ENCODE data around the gene BRPF1. TPM values are rescaled to one million over a fixed set of nuclear protein-coding genes. Genes with fewer than 3 reads are reported as not detected.

Gene BRPF1
- total RNA-seq, 1 donor from 2014 or later = 27.1 TPM

GRCh38 chr3:9727041-9727595 is 4.4 kb upstream of the BRPF1 start:
- Mint-ChIP-seq H3K27me3 (ENCODE audit: low read depth) (peaks cover 26% of the 10 kb centered on the region), H3K36me3 (no peaks in the 10 kb centered on the region), H3K9me3 (no peaks in the 10 kb centered on the region), H3K4me1 (peaks cover 11% of the 10 kb centered on the region), H3K4me3 (no peak overlapping the region), H3K27ac (no peak overlapping the region)
- no peak for DNase-seq (ENCODE audit: low spot score in 2 of 2, unreplicated experiment in 2 of 2)
- no peak for TF ChIP-seq CTCF (IDR thresholded peaks at IDR 0.05; ENCODE audit: unreplicated experiment)

GRCh38 chr3:9727743-9728142 is 3.8 kb upstream of the BRPF1 start:
- DNase-seq (ENCODE audit: low spot score in 2 of 2, unreplicated experiment in 2 of 2) = no peak
- no peak for TF ChIP-seq CTCF (IDR thresholded peaks at IDR 0.05; ENCODE audit: unreplicated experiment)
- Mint-ChIP-seq H3K27ac (no peak overlapping the region), H3K27me3 (ENCODE audit: low read depth) (peaks cover 21% of the 10 kb centered on the region), H3K36me3 (no peaks in the 10 kb centered on the region), H3K9me3 (no peaks in the 10 kb centered on the region), H3K4me3 (no peak overlapping the region), H3K4me1 (peaks cover 17% of the 10 kb centered on the region)

DNA sequence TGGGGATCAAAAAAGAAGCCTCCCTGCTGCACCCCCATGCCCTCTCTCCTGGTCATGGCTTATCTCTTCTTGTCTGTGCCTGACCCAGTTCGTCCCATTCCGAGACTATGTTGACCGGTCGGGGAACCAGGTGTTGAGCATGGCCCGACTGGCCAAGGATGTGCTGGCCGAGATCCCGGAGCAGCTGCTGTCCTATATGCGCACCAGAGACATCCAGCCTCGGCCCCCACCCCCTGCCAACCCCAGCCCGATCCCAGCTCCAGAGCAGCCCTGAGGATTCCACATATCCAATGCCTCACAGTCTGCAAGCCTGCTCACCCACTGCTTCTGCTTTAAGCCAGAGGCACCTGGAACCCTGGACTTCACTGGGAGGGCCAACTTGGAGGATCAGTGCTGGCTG is 2.1 kb upstream of the BRPF1 start:
- no peak overlapping the region for H3K27ac Mint-ChIP-seq
- H3K9me3 Mint-ChIP-seq = no peaks in the 10 kb centered on the region
- H3K4me3 Mint-ChIP-seq = no peak overlapping the region
- peaks cover 14% of the 10 kb centered on the region for H3K27me3 Mint-ChIP-seq (ENCODE audit: low read depth)
- no peak for TF ChIP-seq CTCF (IDR thresholded peaks at IDR 0.05; ENCODE audit: unreplicated experiment)
- H3K4me1 Mint-ChIP-seq = peaks cover 27% of the 10 kb centered on the region
- H3K36me3 Mint-ChIP-seq = no peaks in the 10 kb centered on the region
- DNase-seq (ENCODE audit: low spot score in 2 of 2, unreplicated experiment in 2 of 2) = no peak

- Mint-ChIP-seq H3K9me3 (no peaks in the 10 kb centered on the region), H3K4me3 (peak overlapping the region; percentile 94), H3K4me1 (peaks cover 27% of the 10 kb centered on the region), H3K27me3 (ENCODE audit: low read depth) (peaks cover 13% of the 10 kb centered on the region), H3K27ac (peak overlapping the region; percentile 81), H3K36me3 (peaks cover 10% of the 10 kb centered on the region)
- no peak for TF ChIP-seq CTCF (IDR thresholded peaks at IDR 0.05; ENCODE audit: unreplicated experiment)
- no peak for DNase-seq (ENCODE audit: low spot score in 2 of 2, unreplicated experiment in 2 of 2)
Observed at GRCh38 chr3:9730657-9731205, 804 bp upstream of the BRPF1 start.

DNA sequence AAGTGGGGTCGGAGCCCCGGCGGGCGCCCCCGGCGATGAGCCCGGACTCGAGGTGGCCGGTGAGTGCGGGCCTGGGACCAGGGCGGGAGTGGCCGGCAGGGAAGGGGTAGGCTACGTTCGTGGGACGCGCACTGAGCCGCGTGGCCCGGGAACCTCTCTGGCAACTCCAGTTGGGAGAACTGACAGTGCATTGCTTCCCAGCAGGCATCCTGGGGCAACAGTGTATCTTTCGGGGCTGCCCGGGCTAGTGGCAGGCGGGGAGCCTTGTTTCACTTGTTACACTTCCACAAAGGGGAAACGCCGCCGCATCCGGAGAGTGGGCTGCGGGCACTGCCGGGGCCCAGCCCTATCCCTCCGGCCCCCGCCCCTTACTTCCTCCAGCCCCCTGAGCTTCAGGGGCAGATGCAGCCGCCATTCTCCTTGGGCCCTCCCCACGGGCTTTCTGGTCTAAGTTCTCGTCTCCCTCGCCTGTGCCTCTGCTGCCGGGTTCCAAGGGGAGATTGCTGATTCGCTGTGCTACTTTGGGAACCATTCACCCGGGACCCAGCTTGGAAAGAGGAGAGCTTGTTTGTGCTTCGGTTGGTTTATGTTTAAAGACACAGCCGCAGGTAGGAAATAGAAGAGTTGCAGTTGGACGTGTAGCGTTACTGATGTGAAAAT is 675 bp downstream of the BRPF1 start:
- H3K36me3 Mint-ChIP-seq = peaks cover 17% of the 10 kb centered on the region

More for the DNA sequence above, 675 bp downstream of the BRPF1 start:
- H3K9me3 Mint-ChIP-seq = no peaks in the 10 kb centered on the region
- H3K4me1 Mint-ChIP-seq = peaks cover 27% of the 10 kb centered on the region
- TF ChIP-seq CTCF (IDR thresholded peaks at IDR 0.05; ENCODE audit: unreplicated experiment) = no peak
- peak in 1 of 2 experiments; percentile 53 for DNase-seq (ENCODE audit: low spot score in 2 of 2, unreplicated experiment in 2 of 2)
- H3K4me3 Mint-ChIP-seq = peak overlapping the region; percentile 94
- H3K27me3 Mint-ChIP-seq (ENCODE audit: low read depth) = peaks cover 5% of the 10 kb centered on the region
- H3K27ac Mint-ChIP-seq = peak overlapping the region; percentile 86
